Mesenteric fat pad (tissue), 1 donor: ENCODE results near the gene TEC. TPM values are rescaled to one million over a fixed set of nuclear protein-coding genes. Genes with fewer than 3 reads are reported as not detected.
"Not testable (repeated sequence)": the region's sequence is repeated elsewhere in the genome, so short reads cannot be mapped to it uniquely, and the experiment has no call there.

Experiments used
- DNase-seq: peaks from one replicate; pipeline ENCODE4 v3.0.0-alpha.2; 2020; ENCODE audit warnings: low spot score
- total RNA-seq: library from RNA; stranded (reverse); fragmentation: NEBNext Ultra II Directional; extraction: Animal tissue kit (Norgen Biotek cat#: 25700); gene quantifications from one replicate; pipeline ENCODE4 v1.2.1, GENCODE V29; 2021
- donor health status: DM: yes; HTN: yes; CAD: no.

TEC gene
- total RNA-seq, 1 donor from 2014 or later = 5.4 TPM

GRCh38 chr4:48197643-48198237, 71.9 kb downstream of the TEC start:
- no peak for DNase-seq

DNA sequence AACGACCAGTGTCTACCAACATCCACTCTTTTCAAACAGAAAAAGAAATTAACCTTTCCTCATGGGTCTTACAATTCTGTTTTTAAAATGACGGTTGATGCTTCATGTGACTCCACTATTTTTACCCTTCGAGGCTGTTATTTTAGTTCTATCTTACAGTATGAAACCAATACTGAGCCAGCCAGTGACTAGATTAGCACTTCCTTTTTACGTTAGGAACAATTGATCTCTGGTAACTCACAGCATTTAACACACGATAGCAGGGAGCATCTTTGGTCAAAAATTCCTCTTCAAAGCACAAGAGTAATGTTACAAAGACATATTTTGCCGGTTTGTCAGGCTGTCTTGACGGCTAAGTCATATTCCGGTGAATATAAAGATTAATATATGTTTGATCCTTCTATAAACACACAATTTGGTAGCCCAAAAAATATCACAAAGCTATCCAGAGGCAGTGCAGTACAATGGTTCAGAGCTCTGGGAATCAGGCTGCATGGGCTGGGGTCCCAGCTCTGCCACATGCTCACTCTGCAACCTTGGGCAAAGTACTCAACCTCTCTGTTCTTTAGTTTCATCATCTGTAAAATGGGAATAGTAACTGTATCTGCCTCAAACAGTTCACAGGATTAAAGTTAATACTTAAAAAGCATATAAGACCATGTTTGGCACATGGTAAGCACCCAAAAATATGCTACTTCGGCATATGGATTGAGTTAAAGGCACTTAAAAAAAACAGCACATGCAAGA, 72.7 kb downstream of the TEC start:
- DNase-seq = no peak

DNA sequence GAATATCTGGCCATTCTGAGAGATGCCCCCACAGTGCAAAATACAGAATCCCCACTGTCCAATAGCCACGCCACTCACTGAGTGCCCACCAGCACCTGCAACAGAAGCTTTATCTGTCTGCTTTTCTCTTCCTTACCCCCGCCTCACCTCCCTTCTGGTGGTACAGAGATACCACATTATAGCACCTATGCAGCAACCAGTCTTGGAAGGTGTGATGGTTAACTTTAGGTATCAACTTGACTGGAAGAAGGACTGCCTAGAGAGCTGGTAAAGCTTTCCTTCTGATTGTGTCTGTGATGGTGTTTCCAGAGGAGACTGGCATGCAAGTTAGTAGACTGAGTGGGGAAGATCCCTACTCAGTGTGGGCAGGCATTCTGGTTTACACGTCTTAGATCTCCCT, 73.8 kb downstream of the TEC start:
- no peak for DNase-seq

DNA sequence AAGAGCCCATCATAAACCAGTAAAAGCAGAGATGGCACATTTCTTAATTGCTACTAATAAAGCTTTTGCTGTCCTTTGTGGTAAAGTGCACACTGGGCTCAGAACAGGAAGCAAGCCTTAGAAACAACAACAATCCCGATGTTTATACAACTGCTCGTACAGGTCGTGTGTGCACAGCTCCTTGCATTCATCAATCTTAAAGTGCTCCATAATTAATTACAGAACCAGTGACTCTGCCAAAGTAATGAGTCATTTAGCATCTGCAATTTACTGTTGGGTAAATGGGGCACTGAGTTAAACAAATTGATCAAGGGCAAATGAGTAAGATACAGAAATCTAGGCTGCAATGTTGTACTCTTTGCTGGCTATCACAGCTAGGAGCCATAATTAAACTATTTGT, 74.3 kb downstream of the TEC start:
- DNase-seq = no peak

DNA sequence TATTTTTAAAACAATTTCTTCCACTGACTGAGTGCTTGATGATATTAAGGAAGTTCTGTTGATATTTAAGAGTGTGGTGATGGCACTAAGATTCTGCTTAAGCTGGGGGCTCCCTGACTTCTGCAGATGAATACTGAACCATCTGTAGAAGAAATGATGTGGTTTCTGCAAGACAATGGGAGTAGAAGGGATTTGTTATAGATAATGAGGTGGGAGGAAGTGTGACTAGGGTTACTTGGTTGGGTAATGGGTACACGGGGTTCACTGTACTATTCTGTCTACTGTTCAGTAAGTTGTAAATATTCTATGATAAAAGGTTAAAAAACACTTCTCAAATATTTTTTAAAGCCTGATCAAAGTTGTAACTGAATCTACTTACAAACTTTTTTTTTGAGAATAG, 74.7 kb downstream of the TEC start:
- no peak for DNase-seq

- DNase-seq = no peak
Observed at GRCh38 chr4:48193921-48194468, 75.6 kb downstream of the TEC start.

DNA sequence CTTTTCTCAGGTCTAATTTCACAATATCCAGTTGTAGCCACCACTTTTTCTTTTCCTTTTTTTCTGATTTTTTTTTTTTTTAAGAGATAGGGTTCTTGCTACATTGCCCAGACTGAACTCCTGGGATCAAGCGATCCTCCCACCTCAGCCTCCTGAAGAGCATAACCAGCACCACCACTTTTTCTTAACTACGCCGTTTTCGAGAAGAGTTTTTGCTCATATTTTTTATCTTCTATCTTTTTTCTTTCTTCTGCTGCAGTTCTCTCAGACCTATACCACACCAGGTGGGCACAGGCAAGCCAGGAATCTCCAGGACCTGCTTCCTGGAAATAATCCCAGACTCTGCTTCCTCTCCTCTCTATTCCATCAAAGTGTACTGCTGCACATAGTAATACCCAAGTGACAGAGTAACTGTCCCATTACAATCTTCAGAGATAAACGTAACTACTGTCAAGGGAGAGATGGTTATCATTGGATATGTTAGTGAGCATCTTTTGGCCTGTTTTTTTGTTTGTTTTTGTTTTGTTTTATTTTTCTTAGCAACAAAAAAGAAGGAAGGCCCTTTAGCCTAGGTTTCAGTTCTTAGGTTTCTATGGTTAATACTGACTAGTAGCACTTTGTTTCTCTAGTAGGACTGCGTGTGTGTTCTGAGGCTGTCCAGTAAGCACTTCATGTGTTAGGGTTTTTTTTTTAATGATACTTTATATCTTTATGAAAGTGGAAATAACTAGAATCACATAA, 76.4 kb downstream of the TEC start:
- DNase-seq = no peak

DNA sequence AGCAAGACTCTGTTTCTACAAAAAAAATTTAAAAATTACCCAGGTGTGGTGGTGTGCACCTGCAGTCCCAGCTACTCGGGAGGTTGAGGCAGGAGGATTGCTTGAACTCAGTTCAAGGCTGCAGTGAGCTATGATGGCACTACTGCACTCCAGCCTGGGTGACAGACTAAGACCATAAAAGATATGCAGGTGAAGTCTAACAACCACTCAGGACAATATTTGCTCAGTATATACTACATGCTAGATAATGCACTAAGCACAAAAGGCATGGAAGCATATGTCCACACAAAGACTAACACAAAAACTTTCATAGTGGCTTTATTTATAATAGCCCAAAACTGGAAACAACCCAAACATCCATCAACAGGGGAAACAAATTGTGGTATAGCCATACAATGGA, 77.9 kb downstream of the TEC start:
- DNase-seq = no peak

DNA sequence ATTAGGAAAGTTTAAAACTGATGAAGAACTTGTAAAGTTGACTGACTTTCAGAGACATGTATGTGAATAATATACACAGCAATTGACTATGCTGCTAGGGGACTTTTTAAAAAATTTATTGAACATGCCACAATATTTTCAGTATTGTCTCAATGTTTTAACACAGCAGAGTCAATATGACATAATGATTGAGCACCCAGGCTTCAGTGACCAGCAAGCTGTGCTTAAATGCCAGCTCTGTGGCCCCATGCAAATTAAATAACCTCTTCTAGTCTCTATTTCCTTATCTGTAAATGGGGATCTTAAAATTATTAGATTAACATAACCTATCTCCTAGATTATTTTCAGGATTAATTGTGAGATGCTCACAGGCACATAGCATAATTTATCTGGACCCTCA, 78.8 kb downstream of the TEC start:
- no peak for DNase-seq

DNA sequence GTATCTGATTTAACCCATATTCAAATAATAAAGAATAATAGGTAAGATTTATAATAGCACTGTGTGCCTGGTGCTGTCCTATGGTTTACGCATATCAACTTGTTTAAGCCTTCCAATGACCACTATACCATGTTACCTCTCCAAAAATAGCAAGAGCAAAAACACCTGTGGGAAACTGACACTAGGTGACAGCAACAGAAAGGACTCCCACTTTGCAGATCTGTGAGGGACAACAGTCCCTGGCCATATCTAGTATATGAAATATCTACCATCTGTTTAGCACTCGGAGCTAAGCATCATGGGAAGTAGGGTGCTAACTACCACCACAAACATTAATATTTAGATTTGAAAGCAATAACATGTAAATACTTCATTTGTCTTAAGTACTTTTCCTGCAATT, 79.9 kb downstream of the TEC start:
- no peak for DNase-seq

DNA sequence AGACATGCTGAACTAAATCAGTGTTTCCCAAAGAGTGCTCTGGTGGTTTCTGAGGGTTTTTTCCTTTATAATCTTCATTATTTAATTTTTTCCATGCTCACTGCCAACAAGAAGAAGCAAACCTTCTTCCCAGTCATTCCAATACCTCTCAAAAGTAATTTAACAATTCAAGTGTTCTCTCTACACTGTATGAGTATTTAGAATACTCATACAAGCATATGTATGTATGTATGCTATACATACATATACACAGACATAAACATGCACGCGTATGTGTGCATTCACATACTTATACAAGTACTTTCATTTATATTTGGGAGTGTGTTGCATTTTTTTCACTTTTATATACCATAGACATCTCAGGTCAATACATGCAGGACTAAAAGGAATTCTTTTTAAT, 81.2 kb downstream of the TEC start:
- no peak for DNase-seq

DNA sequence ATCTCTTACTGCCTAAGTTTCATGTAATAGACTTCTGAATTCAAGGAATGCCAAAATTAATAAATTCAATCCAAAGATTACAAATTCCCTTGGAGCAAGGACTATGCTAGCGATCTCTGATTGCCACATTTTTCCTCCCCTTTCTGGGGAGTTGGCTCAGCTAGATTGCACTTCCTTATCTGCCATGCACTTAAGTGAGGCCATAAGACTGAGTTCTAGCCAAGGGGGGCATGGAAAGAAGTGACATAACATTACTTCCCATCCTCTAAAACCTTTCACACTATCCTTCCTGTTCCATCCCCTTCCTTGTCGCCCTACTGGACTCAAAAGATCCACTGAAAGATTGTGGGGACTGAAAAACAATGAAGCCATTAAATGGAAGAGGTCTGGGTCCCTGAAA, 81.8 kb downstream of the TEC start:
- no peak for DNase-seq

GRCh38 chr4:48187066-48187465, 82.6 kb downstream of the TEC start:
- DNase-seq = not testable (repeated sequence)

DNA sequence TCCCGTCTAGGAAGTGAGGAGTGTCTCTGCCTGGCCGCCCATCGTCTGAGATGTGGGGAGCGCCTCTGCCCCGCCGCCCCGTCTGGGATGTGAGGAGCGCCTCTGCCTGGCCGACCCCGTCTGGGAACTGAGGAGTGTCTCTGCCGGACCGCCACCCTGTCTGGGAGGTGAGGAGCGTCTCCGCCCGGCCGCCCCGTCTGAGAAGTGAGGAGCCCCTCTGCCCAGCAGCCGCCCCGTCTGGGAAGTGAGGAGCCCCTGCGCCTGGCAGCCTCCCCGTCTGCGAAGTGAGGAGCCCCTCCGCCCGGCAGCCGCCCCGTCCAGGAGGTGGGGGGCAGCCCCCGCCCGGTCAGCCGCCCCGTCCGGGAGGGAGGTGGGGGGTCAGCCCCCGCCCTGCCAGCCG, 83.2 kb downstream of the TEC start:
- DNase-seq = not testable (repeated sequence)

- DNase-seq = no peak
Observed at GRCh38 chr4:48184882-48185281, 84.8 kb downstream of the TEC start.

DNA sequence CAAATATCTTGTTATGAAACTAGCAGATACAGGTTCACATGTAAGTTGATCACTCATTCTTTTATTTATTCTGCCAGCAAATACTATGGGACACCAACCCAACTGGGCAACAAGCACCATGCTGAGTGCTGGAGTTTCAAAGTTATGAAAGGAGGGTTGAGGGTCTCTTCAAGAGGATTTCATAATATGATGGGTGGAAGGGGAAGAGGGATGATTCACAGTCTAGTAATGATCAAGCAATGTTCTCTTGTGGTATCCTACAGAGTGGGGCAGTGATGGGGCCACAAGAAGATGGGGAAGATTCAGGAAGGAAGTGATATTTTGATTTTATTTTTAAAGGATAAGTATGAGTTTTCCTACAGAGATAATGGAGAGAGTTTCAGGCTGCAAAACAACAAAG, 89.4 kb downstream of the TEC start:
- no peak for DNase-seq

GRCh38 chr4:48178931-48179330, 90.7 kb downstream of the TEC start:
- no peak for DNase-seq

GRCh38 chr4:48175806-48176205, 93.8 kb downstream of the TEC start:
- DNase-seq = no peak

- DNase-seq = no peak
Observed at GRCh38 chr4:48175328-48175727, 94.3 kb downstream of the TEC start.

- DNase-seq = no peak
Observed at GRCh38 chr4:48173056-48173991, 96.3 kb downstream of the TEC start.

DNA sequence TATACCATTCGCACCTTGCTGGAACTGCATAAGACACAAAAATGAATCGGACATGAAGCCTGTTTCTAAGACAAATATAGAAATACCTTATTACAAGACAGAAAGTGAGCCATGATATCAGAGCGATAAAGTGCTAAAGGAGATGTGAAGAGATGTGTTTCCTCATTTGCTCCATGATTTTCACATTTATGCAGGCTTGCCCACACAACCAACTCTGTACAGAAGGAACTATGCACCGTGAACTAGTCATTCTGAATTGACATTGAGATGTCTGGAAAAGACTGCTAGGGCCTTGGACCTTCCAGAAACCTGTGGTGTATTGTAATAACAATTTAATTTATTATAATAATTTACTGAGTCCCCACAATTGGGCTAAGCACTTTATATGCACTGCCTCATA, 97.0 kb downstream of the TEC start:
- no peak for DNase-seq
